MV-4-11 (cell line): ENCODE measurements around the gene FAM120B.
A peak's percentile ranks its signal among the peaks of the same experiment; 100 is the strongest.
"Not testable (repeated sequence)": the region's sequence is repeated elsewhere in the genome, so short reads cannot be mapped to it uniquely, and the experiment has no call there.

Experiments
- DNase-seq: peaks from one replicate; lab custom pipeline; 2025; lab: John Stamatoyannopoulos, UW

FAM120B gene

GRCh38 chr6:170306324-170307079 lies at the start of gene FAM120B:
TSS of gene FAM120B (plus strand) at chr6:170306758. CDS start at chr6:170317391, 10,633 bp downstream.
- DNase-seq = peak; percentile 92

GRCh38 chr6:170257376-170257775 lies 49.2 kb upstream of the FAM120B start:
- DNase-seq = no peak

- DNase-seq = peak; percentile 49
These were observed 48.2 kb upstream of the FAM120B start for GRCh38 chr6:170258407-170258806.

- no peak for DNase-seq
These were observed 47.3 kb upstream of the FAM120B start for GRCh38 chr6:170259278-170259677.

GRCh38 chr6:170260686-170261085 lies 45.9 kb upstream of the FAM120B start:
- no peak for DNase-seq

- no peak for DNase-seq
These were observed 44.7 kb upstream of the FAM120B start for GRCh38 chr6:170261643-170262488.

- DNase-seq = no peak
These were observed 44.0 kb upstream of the FAM120B start for GRCh38 chr6:170262489-170263088.

- no peak for DNase-seq
These were observed 43.1 kb upstream of the FAM120B start for GRCh38 chr6:170263410-170263809.

GRCh38 chr6:170264086-170264485 lies 42.5 kb upstream of the FAM120B start:
- DNase-seq = no peak

GRCh38 chr6:170264644-170265043 lies 41.9 kb upstream of the FAM120B start:
- not testable (repeated sequence) for DNase-seq

GRCh38 chr6:170265655-170266054 lies 40.9 kb upstream of the FAM120B start:
- no peak for DNase-seq

- peak; percentile 55 for DNase-seq
These were observed 40.3 kb upstream of the FAM120B start for GRCh38 chr6:170266061-170266825.

- no peak for DNase-seq
These were observed 38.9 kb upstream of the FAM120B start for GRCh38 chr6:170267688-170268087.

GRCh38 chr6:170268216-170269129 lies 38.1 kb upstream of the FAM120B start:
- no peak for DNase-seq

- no peak for DNase-seq
These were observed 37.3 kb upstream of the FAM120B start for GRCh38 chr6:170269151-170269845.

- DNase-seq = peak; percentile 26
These were observed 36.6 kb upstream of the FAM120B start for GRCh38 chr6:170269846-170270541.

GRCh38 chr6:170270984-170271593 lies 35.5 kb upstream of the FAM120B start:
- no peak for DNase-seq

- DNase-seq = peak; percentile 98
These were observed 34.7 kb upstream of the FAM120B start for GRCh38 chr6:170271771-170272314.
